GM23338 (cell line): ENCODE data around the gene C2orf72. TPM values are rescaled to one million over a fixed set of nuclear protein-coding genes. Genes with fewer than 3 reads are reported as not detected.

Source experiments
- ATAC-seq: fragments of 200-7000 bp; cut with Tn5 transposase; 3 replicates; pipeline ENCODE4 v1.9.1; 2020
- DNase-seq: peaks from one replicate; pipeline ENCODE4 v3.0.0-alpha.2; 2015; ENCODE audit warnings: low spot score
- H2AFZ ChIP-seq: fragments of 200-600 bp; sonication (generic); 2 replicates; pipeline ENCODE4 v1.8.0; 2016; ENCODE audit warnings: antibody characterized with exemption, mild to moderate bottlenecking, moderate library complexity
- H3F3A ChIP-seq: fragments of 200-600 bp; sonication (generic); replicated peaks from 2 replicates; pipeline ENCODE4 v1.8.0; 2017; ENCODE audit warnings: antibody characterized with exemption, mixed run types, low read depth
- H3K27ac ChIP-seq: fragments of 200-600 bp; sonication (generic); 2 replicates; pipeline ENCODE4 v1.6.1; 2016; ENCODE audit warnings: low read depth
- H3K27me3 ChIP-seq: fragments of 200-600 bp; sonication (generic); 2 replicates; pipeline ENCODE4 v1.8.0; 2016; ENCODE audit warnings: mild to moderate bottlenecking, mixed run types, moderate library complexity; ENCODE audit not compliant: insufficient read depth
- H3K36me3 ChIP-seq: fragments of 200-600 bp; sonication (generic); 2 replicates; pipeline ENCODE4 v1.8.0; 2016; ENCODE audit warnings: mild to moderate bottlenecking; ENCODE audit not compliant: insufficient read depth
- H3K4me1 ChIP-seq: fragments of 200-600 bp; sonication (generic); 2 replicates; pipeline ENCODE4 v1.8.0; 2016; ENCODE audit warnings: mild to moderate bottlenecking, moderate library complexity; ENCODE audit not compliant: insufficient read depth
- H3K4me2 ChIP-seq: fragments of 200-600 bp; sonication (generic); 2 replicates; pipeline ENCODE4 v1.7.1; 2017; ENCODE audit warnings: mixed run types
- H3K4me3 ChIP-seq: fragments of 200-600 bp; sonication (generic); 2 replicates; pipeline ENCODE4 v1.6.1; 2016; ENCODE audit warnings: mixed run types
- H3K79me2 ChIP-seq: fragments of 200-600 bp; sonication (generic); replicated peaks from 2 replicates; pipeline ENCODE4 v1.8.0; 2017; ENCODE audit warnings: mild to moderate bottlenecking; ENCODE audit not compliant: insufficient read depth
- H3K9me2 ChIP-seq: fragments of 200-600 bp; sonication (generic); 2 replicates; pipeline ENCODE4 v1.8.0; 2017; ENCODE audit not compliant: insufficient read depth
- H4K20me1 ChIP-seq: fragments of 200-600 bp; sonication (generic); replicated peaks from 2 replicates; pipeline ENCODE4 v1.8.0; 2017; ENCODE audit warnings: mild to moderate bottlenecking; ENCODE audit not compliant: insufficient read depth
- H3K27ac Mint-ChIP-seq: 2 replicates; pipeline ENCODE4 v1.8.0; 2020; ENCODE audit warnings: inconsistent platforms, mild to moderate bottlenecking, moderate library complexity, mixed read lengths
- H3K27me3 Mint-ChIP-seq: 3 replicates; pipeline ENCODE4 v1.8.0; 2022; ENCODE audit warnings: low read depth, mild to moderate bottlenecking, moderate library complexity, mixed read lengths, inconsistent platforms; ENCODE audit not compliant: insufficient read depth, poor library complexity
- H3K36me3 Mint-ChIP-seq: 3 replicates; pipeline ENCODE4 v1.8.0; 2021; ENCODE audit warnings: low read depth, mild to moderate bottlenecking, inconsistent platforms, moderate library complexity, mixed read lengths
- H3K4me1 Mint-ChIP-seq: 3 replicates; pipeline ENCODE4 v1.8.0; 2020; ENCODE audit warnings: mild to moderate bottlenecking, inconsistent platforms, mixed read lengths
- H3K4me3 Mint-ChIP-seq: 3 replicates; pipeline ENCODE4 v1.8.0; 2021; ENCODE audit warnings: moderate library complexity, mild to moderate bottlenecking, inconsistent platforms, mixed read lengths
- H3K9me3 Mint-ChIP-seq: 3 replicates; pipeline ENCODE4 v1.8.0; 2020; ENCODE audit warnings: moderate library complexity, mild to moderate bottlenecking, inconsistent platforms, mixed read lengths
- CREB1 ChIP-seq: fragments of 250-450 bp; sonication (Bioruptor Pico); IDR thresholded peaks from 2 replicates; pipeline ENCODE4 v1.5.0; 2020; ENCODE audit warnings: low read depth, mild to moderate bottlenecking, moderate library complexity
- EZH2 ChIP-seq: fragments of 200-600 bp; sonication (generic); IDR thresholded peaks from one replicate; pipeline ENCODE4 v1.8.0; 2017; ENCODE audit warnings: antibody characterized with exemption, mild to moderate bottlenecking, low read depth; ENCODE audit not compliant: unreplicated experiment
- ZNF462 ChIP-seq: fragments of 250-450 bp; sonication (Bioruptor Pico); IDR thresholded peaks from 2 replicates; pipeline ENCODE4 v1.5.0; 2020; ENCODE audit warnings: mild to moderate bottlenecking, moderate library complexity
- polyA plus RNA-seq: library from polyadenylated mRNA; unstranded; fragments of >200 nt; fragmentation: Nextera tagmentation; extraction: Ambion mirVana; gene quantifications from 2 replicates; pipeline ENCODE4 v1.2.1, GENCODE V29; 2016
- total RNA-seq: library from RNA; depleted of rRNA; stranded (reverse); fragments of >200 nt; shearing (Covaris generic); gene quantifications from 2 replicates; pipeline ENCODE4 v1.2.3, GENCODE V29; 2014
- TF ChIP-seq, protein P1 (sequence below): IDR thresholded peaks from one replicate; pipeline ENCODE4 v1.6.1; 2018; ENCODE audit warnings: antibody characterized with exemption; ENCODE audit not compliant: unreplicated experiment

C2orf72 gene
- total and polyA plus RNA-seq, 2 experiments from 2014 or later, result 0.37 to 1.4 TPM

DNA sequence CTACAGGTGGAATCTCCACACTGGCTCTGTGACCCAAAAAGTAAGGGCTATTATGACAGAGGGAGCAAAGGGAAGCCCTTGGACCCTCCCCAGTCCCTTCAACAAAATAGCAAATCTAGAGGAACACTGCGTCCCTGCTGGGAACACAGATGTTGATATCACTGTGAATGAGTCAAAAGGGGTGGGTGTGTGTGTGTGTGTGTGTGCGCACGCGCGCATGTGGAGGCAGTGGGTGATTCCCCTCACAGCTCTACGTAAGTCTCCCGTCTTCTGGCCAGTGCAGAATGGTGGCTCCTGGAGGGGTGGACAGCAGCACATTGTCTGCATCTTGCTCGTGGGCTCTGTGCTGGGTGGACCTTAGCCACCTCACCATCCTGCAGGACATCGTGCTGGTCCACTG, 7.8 kb upstream of the C2orf72 start (continued):
- TF ChIP-seq ZNF462 (CRISPR knock-in tag), result no peak

DNA sequence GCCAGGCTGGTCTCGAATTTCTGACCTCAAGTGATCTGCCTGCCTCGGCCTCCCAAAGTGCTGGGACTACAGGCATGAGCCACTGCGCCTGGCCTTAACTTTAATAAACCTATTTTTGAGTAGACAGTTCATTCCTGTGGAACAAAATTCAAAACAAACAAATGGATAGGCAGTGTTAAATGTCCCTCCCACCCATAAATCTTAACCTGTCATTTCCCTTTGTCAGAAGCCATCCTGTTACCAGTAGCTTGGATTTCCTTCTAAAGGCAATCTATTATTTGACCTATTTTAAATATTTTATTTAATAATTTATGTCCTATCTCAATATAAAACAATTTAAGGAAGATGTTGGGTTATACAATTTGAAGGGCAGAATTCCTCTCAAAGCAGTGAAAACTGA, 6.6 kb upstream of the C2orf72 start:
- Histone ChIP-seq H3K4me1 (no peaks in the 10 kb centered on the region), H3K27me3 (peaks cover 18% of the 10 kb centered on the region), H3F3A (no peaks in the 10 kb centered on the region), H3K27ac (no peak overlapping the region), H3K4me3 (no peak overlapping the region), H4K20me1 (no peaks in the 10 kb centered on the region), H3K9me2 (no peaks in the 10 kb centered on the region), H3K4me2 (no peak overlapping the region), H3K36me3 (no peaks in the 10 kb centered on the region), H3K79me2 (no peaks in the 10 kb centered on the region), H2AFZ (no peak overlapping the region)
- Mint-ChIP-seq H3K4me3 (no peak overlapping the region), H3K27me3 (no peaks in the 10 kb centered on the region), H3K36me3 (no peaks in the 10 kb centered on the region), H3K9me3 (no peaks in the 10 kb centered on the region), H3K4me1 (no peaks in the 10 kb centered on the region), H3K27ac (no peak overlapping the region)
- ATAC-seq (no peak), DNase-seq (no peak)
- no peak for TF ChIP-seq EZH2
- TF ChIP-seq CREB1, result no peak
- no peak for TF ChIP-seq ZNF462 (CRISPR knock-in tag)
- TF ChIP-seq, protein P1, sequence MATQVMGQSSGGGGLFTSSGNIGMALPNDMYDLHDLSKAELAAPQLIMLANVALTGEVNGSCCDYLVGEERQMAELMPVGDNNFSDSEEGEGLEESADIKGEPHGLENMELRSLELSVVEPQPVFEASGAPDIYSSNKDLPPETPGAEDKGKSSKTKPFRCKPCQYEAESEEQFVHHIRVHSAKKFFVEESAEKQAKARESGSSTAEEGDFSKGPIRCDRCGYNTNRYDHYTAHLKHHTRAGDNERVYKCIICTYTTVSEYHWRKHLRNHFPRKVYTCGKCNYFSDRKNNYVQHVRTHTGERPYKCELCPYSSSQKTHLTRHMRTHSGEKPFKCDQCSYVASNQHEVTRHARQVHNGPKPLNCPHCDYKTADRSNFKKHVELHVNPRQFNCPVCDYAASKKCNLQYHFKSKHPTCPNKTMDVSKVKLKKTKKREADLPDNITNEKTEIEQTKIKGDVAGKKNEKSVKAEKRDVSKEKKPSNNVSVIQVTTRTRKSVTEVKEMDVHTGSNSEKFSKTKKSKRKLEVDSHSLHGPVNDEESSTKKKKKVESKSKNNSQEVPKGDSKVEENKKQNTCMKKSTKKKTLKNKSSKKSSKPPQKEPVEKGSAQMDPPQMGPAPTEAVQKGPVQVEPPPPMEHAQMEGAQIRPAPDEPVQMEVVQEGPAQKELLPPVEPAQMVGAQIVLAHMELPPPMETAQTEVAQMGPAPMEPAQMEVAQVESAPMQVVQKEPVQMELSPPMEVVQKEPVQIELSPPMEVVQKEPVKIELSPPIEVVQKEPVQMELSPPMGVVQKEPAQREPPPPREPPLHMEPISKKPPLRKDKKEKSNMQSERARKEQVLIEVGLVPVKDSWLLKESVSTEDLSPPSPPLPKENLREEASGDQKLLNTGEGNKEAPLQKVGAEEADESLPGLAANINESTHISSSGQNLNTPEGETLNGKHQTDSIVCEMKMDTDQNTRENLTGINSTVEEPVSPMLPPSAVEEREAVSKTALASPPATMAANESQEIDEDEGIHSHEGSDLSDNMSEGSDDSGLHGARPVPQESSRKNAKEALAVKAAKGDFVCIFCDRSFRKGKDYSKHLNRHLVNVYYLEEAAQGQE, result no peak
